Epithelial cell of proximal tubule (primary cell): Measurements from ENCODE around the gene DGLUCY. TPM values are rescaled to one million over a fixed set of nuclear protein-coding genes. Genes with fewer than 3 reads are reported as not detected.
"Not testable (repeated sequence)": the region's sequence is repeated elsewhere in the genome, so short reads cannot be mapped to it uniquely, and the experiment has no call there.

Source experiments
- DNase-seq: peaks from one replicate; pipeline ENCODE4 v3.0.0-alpha.2; 2011; ENCODE audit warnings: low read depth
- H3K4me3 ChIP-seq: 2 replicates; pipeline ENCODE4 v1.5.1; 2011; ENCODE audit warnings: low read depth, mild to moderate bottlenecking, low read length
- CTCF ChIP-seq: conservative IDR thresholded peaks from 2 replicates; pipeline ENCODE4 v1.5.1; 2012; ENCODE audit warnings: low read depth, mild to moderate bottlenecking, low read length
- total RNA-seq: library from RNA; depleted of rRNA; stranded (reverse); fragments of >200 nt; gene quantifications from 2 replicates; pipeline ENCODE4 v1.2.3, GENCODE V29; 2015

Gene DGLUCY
- total RNA-seq, 1 donor from 2014 or later: 21.6 TPM

GRCh38 chr14:91149462-91149861, 35.6 kb downstream of the DGLUCY start:
- H3K4me3 ChIP-seq: no peak overlapping the region
- peak; percentile 95 for DNase-seq
- TF ChIP-seq CTCF: no peak

GRCh38 chr14:91152499-91152898, 38.6 kb downstream of the DGLUCY start:
- no peak overlapping the region for H3K4me3 ChIP-seq
- no peak for TF ChIP-seq CTCF

GRCh38 chr14:91153360-91153759, 39.5 kb downstream of the DGLUCY start:
- H3K4me3 ChIP-seq: no peak overlapping the region
- no peak for DNase-seq
- TF ChIP-seq CTCF: no peak

More at GRCh38 chr14:91152499-91152898, 38.6 kb downstream of the DGLUCY start:
- no peak for DNase-seq

- peak; percentile 58 for DNase-seq
- no peak for TF ChIP-seq CTCF
- H3K4me3 ChIP-seq: no peak overlapping the region
These were observed 41.2 kb downstream of the DGLUCY start for GRCh38 chr14:91154851-91155625.

- no peak overlapping the region for H3K4me3 ChIP-seq
- DNase-seq: no peak
- no peak for TF ChIP-seq CTCF
These were observed 41.8 kb downstream of the DGLUCY start for GRCh38 chr14:91155626-91156089.

- DNase-seq, H3K4me3 ChIP-seq: not testable (repeated sequence)
These were observed 42.3 kb downstream of the DGLUCY start for GRCh38 chr14:91156142-91156666.

- H3K4me3 ChIP-seq, DNase-seq: not testable (repeated sequence)
These were observed 43.0 kb downstream of the DGLUCY start for GRCh38 chr14:91156877-91157276.
